ENCODE measurements around the gene PPHLN1. TPM values are rescaled to one million over a fixed set of nuclear protein-coding genes. Genes with fewer than 3 reads are reported as not detected.

Gene PPHLN1
- polyA plus RNA-seq, 3 donors: 40.7 to 74.8 (median 68.7) TPM

DNA sequence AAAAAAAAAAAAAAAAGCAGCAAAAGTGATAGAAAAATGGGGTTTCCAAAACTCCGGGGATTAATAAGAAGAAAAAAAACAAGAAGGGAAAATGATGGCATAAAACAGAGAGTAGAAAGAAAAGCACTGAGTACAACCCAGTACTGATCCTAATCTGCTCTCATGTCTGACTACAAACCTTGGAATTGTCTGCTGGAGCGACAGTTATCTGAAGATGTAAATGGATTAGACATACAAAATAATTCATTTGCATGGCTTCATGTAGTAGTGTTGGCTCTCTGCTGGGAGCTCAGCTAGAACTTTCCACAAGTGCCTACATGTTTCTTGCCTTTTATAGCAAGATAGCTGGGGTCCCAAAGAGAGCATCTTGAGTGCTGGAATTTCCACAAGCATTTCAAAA lies 34.3 kb upstream of the PPHLN1 start:
- TF ChIP-seq, protein P1, sequence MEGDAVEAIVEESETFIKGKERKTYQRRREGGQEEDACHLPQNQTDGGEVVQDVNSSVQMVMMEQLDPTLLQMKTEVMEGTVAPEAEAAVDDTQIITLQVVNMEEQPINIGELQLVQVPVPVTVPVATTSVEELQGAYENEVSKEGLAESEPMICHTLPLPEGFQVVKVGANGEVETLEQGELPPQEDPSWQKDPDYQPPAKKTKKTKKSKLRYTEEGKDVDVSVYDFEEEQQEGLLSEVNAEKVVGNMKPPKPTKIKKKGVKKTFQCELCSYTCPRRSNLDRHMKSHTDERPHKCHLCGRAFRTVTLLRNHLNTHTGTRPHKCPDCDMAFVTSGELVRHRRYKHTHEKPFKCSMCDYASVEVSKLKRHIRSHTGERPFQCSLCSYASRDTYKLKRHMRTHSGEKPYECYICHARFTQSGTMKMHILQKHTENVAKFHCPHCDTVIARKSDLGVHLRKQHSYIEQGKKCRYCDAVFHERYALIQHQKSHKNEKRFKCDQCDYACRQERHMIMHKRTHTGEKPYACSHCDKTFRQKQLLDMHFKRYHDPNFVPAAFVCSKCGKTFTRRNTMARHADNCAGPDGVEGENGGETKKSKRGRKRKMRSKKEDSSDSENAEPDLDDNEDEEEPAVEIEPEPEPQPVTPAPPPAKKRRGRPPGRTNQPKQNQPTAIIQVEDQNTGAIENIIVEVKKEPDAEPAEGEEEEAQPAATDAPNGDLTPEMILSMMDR (IDR thresholded peaks at IDR 0.05): no peak
- H3K4me1 Mint-ChIP-seq: no peaks in the 10 kb centered on the region
- WGBS (ENCODE audit: insufficient coverage): no CpG with 5 or more reads among the region's 2 CpGs
- H3K27me3 Mint-ChIP-seq (ENCODE audit: low read depth in 3 of 3): peaks cover 2 to 6% (median 3%) of the 10 kb centered on the region in 3 donors
- no peak overlapping the region for H3K4me3 ChIP-seq (replicated peaks in 1 of 3; ENCODE audit: low read depth in 2 of 3, low read length in 3 of 3)
- H3K9ac ChIP-seq (ENCODE audit: insufficient read depth, low read length, poor library complexity, severe bottlenecking): no peak overlapping the region
- peak overlapping the region; percentile 10 for H2AFZ ChIP-seq (ENCODE audit: insufficient read depth, low read depth, low read length, poor library complexity, severe bottlenecking)
- no peaks in the 10 kb centered on the region for H3K79me2 ChIP-seq (ENCODE audit: insufficient read depth, low read length)
- no peaks in the 10 kb centered on the region for H3K36me3 ChIP-seq (replicated peaks in 1 of 2; ENCODE audit: control insufficient read depth in 1 of 2, insufficient read depth in 2 of 2, low read length in 2 of 2)
- peaks cover 0 to 8% (median 2%) of the 10 kb centered on the region in 7 donors for H3K9me3 Mint-ChIP-seq
- intact Hi-C loops (cut with micrococcal nuclease): no loop called here
- no peaks in the 10 kb centered on the region for H3K4me1 ChIP-seq (ENCODE audit: control insufficient read depth in 1 of 2, insufficient read depth in 2 of 2, low read length in 2 of 2)
- H3K27ac ChIP-seq (ENCODE audit: low read depth in 1 of 2, low read length in 2 of 2): no peak overlapping the region
- H3K4me3 Mint-ChIP-seq: no peak overlapping the region
- no peak for DNase-seq
- H3K36me3 Mint-ChIP-seq: no peaks in the 10 kb centered on the region
- no peak overlapping the region for H3K4me2 ChIP-seq (replicated peaks; ENCODE audit: extremely low read depth, low read length, poor library complexity, severe bottlenecking)
- no peak overlapping the region for H3K27ac Mint-ChIP-seq
- H4K20me1 ChIP-seq (ENCODE audit: insufficient read depth, low read length): no peaks in the 10 kb centered on the region
- H3K27me3 ChIP-seq (ENCODE audit: control insufficient read depth in 2 of 2, insufficient read depth in 2 of 2, low read length in 2 of 2): no peaks in the 10 kb centered on the region
- H3K9me3 ChIP-seq (replicated peaks in 1 of 2; ENCODE audit: control insufficient read depth in 1 of 2, insufficient read depth in 1 of 2, low read length in 2 of 2): no peaks in the 10 kb centered on the region

DNA sequence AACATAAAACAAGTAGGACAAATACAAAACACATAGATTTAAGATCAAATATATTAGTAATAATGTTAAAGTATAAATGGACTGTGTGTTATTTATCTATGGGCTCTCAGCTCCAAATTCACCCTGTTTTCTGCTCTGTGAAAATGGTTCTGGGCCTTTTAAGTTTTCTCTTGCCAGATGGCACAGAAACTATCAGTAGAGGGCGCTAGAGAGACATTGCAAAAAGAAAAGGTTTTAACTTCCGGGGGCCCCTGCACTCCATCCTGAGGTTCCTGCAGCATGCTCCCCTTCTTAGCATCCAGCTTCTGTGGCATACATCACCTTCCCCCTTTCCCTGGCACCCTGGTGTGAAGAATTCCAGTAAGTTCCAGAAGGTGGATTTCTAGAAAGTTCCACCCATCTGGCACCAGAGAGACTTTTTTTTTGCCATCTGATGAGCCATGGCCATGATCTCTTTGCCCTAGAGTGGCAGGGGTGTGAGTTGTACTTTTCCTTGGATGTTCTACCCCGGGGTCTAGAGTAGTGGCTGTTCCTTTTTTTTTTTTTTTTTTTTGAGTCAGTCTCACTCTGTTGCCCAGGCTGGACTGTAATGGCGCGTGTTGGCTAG lies 29.4 kb upstream of the PPHLN1 start:
- Mint-ChIP-seq H3K27me3 (ENCODE audit: low read depth in 3 of 3) (peaks cover 0 to 9% (median 1%) of the 10 kb centered on the region in 3 donors), H3K27ac (no peak overlapping the region), H3K4me3 (no peak overlapping the region), H3K9me3 (peaks cover 0 to 7% (median 0%) of the 10 kb centered on the region in 7 donors), H3K36me3 (no peaks in the 10 kb centered on the region), H3K4me1 (peaks cover 8% of the 10 kb centered on the region)
- intact Hi-C loops (cut with micrococcal nuclease): no loop called here
- no peaks in the 10 kb centered on the region for H4K20me1 ChIP-seq (ENCODE audit: insufficient read depth, low read length)
- no peak overlapping the region for H3K4me3 ChIP-seq (replicated peaks in 1 of 3; ENCODE audit: low read depth in 2 of 3, low read length in 3 of 3)
- 100% methylated on average over 1 of the region's 5 CpGs for WGBS (ENCODE audit: insufficient coverage)
- DNase-seq: peak; percentile 6 to 17 (median 9)
- no peaks in the 10 kb centered on the region for H3K4me1 ChIP-seq (ENCODE audit: control insufficient read depth in 1 of 2, insufficient read depth in 2 of 2, low read length in 2 of 2)
- TF ChIP-seq, protein P1 (IDR thresholded peaks at IDR 0.05): peak; percentile 55
- H3K27me3 ChIP-seq (ENCODE audit: control insufficient read depth in 2 of 2, insufficient read depth in 2 of 2, low read length in 2 of 2): no peaks in the 10 kb centered on the region
- H3K27ac ChIP-seq (ENCODE audit: low read depth in 1 of 2, low read length in 2 of 2): no peak overlapping the region
- no peak overlapping the region for H3K9ac ChIP-seq (ENCODE audit: insufficient read depth, low read length, poor library complexity, severe bottlenecking)
- H2AFZ ChIP-seq (ENCODE audit: insufficient read depth, low read depth, low read length, poor library complexity, severe bottlenecking): no peak overlapping the region
- no peak overlapping the region for H3K4me2 ChIP-seq (replicated peaks; ENCODE audit: extremely low read depth, low read length, poor library complexity, severe bottlenecking)
- no peaks in the 10 kb centered on the region for H3K36me3 ChIP-seq (replicated peaks in 1 of 2; ENCODE audit: control insufficient read depth in 1 of 2, insufficient read depth in 2 of 2, low read length in 2 of 2)
- no peaks in the 10 kb centered on the region for H3K79me2 ChIP-seq (ENCODE audit: insufficient read depth, low read length)
- H3K9me3 ChIP-seq (replicated peaks in 1 of 2; ENCODE audit: control insufficient read depth in 1 of 2, insufficient read depth in 1 of 2, low read length in 2 of 2): no peaks in the 10 kb centered on the region
